Measurements from ENCODE around the gene CLEC3A.
"Not testable (repeated sequence)": the region's sequence is repeated elsewhere in the genome, so short reads cannot be mapped to it uniquely, and the experiment has no call there.

The CLEC3A gene

GRCh38 chr16:78022347-78023060 lies at the start of gene CLEC3A:
TSS of gene CLEC3A (plus strand) at chr16:78022548. CDS start at chr16:78022627, 79 bp downstream.
- H3K4me1 ChIP-seq (ENCODE audit: insufficient read depth, low read length): peaks cover 11% of the 10 kb centered on the region
- H3K9me3 ChIP-seq (ENCODE audit: control insufficient read depth, insufficient read depth, low read length): no peaks in the 10 kb centered on the region
- H3K9ac ChIP-seq (ENCODE audit: low read depth, low read length): no peak within 1 kb of the TSS
- no peaks in the 10 kb centered on the region for H3K36me3 ChIP-seq (ENCODE audit: insufficient read depth, low read length)

GRCh38 chr16:77974883-77975282 lies 47.5 kb upstream of the CLEC3A start:
- Histone ChIP-seq H3K4me1 (ENCODE audit: insufficient read depth, low read length) (peaks cover 13% of the 10 kb centered on the region), H3K9me3 (ENCODE audit: control insufficient read depth, insufficient read depth, low read length) (no peaks in the 10 kb centered on the region), H3K9ac (ENCODE audit: low read depth, low read length) (no peak overlapping the region), H3K36me3 (ENCODE audit: insufficient read depth, low read length) (peaks cover 10% of the 10 kb centered on the region; the same call in 1 of the 2 replicates)

DNA sequence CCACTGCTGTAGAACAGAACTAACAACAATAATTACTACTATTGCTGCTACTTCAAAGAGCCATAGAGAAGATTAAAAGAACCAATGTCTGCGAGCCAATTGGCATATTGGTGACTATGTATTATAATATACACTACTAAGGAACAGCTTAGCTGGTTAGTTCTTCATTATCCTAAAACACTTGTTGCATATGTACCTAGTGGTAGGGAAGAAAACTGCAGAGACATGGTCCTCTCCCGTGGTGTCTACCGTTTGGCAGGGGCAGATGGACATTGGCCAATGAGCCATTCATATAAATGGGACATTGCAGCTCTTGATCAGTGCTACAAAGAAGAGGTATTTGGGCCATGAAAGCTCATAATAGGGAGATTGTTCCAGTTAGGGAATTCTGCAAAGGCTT lies 46.4 kb upstream of the CLEC3A start:
- Histone ChIP-seq H3K4me1 (ENCODE audit: insufficient read depth, low read length) (peaks cover 10% of the 10 kb centered on the region), H3K36me3 (ENCODE audit: insufficient read depth, low read length) (peaks cover 10% of the 10 kb centered on the region; the same call in 1 of the 2 replicates), H3K9me3 (ENCODE audit: control insufficient read depth, insufficient read depth, low read length) (no peaks in the 10 kb centered on the region), H3K9ac (ENCODE audit: low read depth, low read length) (no peak overlapping the region)

- H3K9me3 ChIP-seq (ENCODE audit: control insufficient read depth, insufficient read depth, low read length): no peaks in the 10 kb centered on the region
- H3K4me1 ChIP-seq (ENCODE audit: insufficient read depth, low read length): no peaks in the 10 kb centered on the region; the same call in 1 of the 2 replicates
- H3K9ac ChIP-seq (ENCODE audit: low read depth, low read length): no peak overlapping the region
- peaks cover 10% of the 10 kb centered on the region; the same call in 1 of the 2 replicates for H3K36me3 ChIP-seq (ENCODE audit: insufficient read depth, low read length)
Observed at GRCh38 chr16:77977339-77977738, 45.0 kb upstream of the CLEC3A start.

DNA sequence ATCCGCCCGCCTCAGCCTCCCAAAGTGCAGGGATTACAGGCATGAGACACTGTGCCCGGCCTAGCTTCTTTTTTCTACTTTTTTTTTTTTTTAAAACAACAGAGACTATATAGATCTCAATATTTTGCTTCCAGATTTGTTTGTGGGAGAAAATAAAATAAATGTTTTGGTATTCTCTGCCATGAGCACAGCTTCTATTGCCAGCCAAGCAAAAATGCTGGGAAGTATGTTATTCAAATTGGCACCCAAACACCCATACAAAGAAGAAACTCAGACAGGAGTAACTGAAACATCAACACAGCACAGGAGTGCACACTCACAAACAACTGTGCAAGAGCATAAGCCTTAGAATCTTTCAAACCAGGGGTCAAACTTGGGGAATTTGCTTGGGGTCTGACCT lies 37.2 kb upstream of the CLEC3A start:
- Histone ChIP-seq H3K9ac (ENCODE audit: low read depth, low read length) (no peak overlapping the region), H3K4me1 (ENCODE audit: insufficient read depth, low read length) (no peaks in the 10 kb centered on the region), H3K36me3 (ENCODE audit: insufficient read depth, low read length) (no peaks in the 10 kb centered on the region), H3K9me3 (ENCODE audit: control insufficient read depth, insufficient read depth, low read length) (peaks cover 3% of the 10 kb centered on the region)

DNA sequence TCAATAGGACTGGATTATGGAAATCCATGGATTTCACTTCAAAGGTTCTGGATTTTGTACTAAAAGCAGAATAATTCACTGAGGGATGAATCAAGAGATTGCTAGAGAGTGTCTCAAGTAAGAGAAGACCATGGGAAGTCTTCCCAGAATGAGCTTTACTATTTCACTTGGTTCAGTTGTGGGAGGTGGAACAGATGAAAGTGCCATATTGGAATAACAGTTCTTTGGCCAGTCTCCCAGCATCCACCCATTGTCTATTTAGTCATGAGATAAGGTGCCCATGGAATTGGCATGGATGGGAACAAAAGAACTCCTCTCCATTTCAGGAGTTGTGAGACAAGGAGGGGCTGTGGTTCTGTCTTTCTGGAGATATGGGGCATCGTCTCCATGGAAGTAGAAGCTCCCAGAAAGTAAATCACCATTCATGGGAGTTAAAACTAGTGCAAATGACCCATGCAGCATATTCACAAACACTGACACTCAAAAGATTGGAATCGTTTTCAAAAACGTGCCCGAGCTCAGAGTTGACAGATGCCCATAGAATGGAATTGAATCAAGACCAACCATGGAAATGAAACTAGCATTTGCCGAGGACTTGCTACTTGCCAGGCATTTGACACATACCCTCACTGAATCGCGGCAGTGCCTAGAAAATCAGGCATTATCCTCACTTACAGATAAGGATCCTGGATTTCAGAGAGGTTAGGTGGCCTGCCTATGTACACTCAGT lies 36.2 kb upstream of the CLEC3A start:
- Histone ChIP-seq H3K9me3 (ENCODE audit: control insufficient read depth, insufficient read depth, low read length) (peaks cover 3% of the 10 kb centered on the region), H3K36me3 (ENCODE audit: insufficient read depth, low read length) (no peaks in the 10 kb centered on the region), H3K4me1 (ENCODE audit: insufficient read depth, low read length) (peaks cover 9% of the 10 kb centered on the region; the same call in 1 of the 2 replicates), H3K9ac (ENCODE audit: low read depth, low read length) (no peak overlapping the region)

- H3K9me3 ChIP-seq (ENCODE audit: control insufficient read depth, insufficient read depth, low read length): peaks cover 6% of the 10 kb centered on the region
- H3K36me3 ChIP-seq (ENCODE audit: insufficient read depth, low read length): no peaks in the 10 kb centered on the region
- H3K4me1 ChIP-seq (ENCODE audit: insufficient read depth, low read length): peaks cover 17% of the 10 kb centered on the region
- H3K9ac ChIP-seq (ENCODE audit: low read depth, low read length): no peak overlapping the region
Observed at GRCh38 chr16:77987810-77988209, 34.5 kb upstream of the CLEC3A start.

GRCh38 chr16:77989846-77990245 lies 32.5 kb upstream of the CLEC3A start:
- Histone ChIP-seq H3K4me1 (ENCODE audit: insufficient read depth, low read length) (peaks cover 25% of the 10 kb centered on the region), H3K9ac (ENCODE audit: low read depth, low read length) (no peak overlapping the region), H3K36me3 (ENCODE audit: insufficient read depth, low read length) (no peaks in the 10 kb centered on the region), H3K9me3 (ENCODE audit: control insufficient read depth, insufficient read depth, low read length) (peaks cover 7% of the 10 kb centered on the region)

DNA sequence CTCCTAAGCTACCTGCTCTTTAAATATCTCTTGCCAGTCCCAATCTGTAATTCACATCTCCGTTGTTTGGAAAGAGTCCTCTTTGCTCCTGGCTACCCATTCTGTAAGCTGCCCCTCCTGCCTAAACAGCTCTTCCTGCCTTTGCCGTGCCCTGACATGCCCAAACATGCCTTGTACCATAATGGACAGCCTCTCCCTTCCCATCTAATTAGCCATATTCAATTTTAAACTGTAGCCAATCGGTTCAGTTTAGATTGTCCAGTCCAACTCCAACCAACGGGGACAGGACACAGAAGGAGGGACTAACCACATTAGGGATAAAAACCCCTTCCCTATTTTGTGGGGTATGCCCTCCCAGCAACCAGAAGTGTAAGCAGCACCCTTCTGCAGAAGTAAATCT lies 30.6 kb upstream of the CLEC3A start:
- peaks cover 23% of the 10 kb centered on the region for H3K9me3 ChIP-seq (ENCODE audit: control insufficient read depth, insufficient read depth, low read length)

DNA sequence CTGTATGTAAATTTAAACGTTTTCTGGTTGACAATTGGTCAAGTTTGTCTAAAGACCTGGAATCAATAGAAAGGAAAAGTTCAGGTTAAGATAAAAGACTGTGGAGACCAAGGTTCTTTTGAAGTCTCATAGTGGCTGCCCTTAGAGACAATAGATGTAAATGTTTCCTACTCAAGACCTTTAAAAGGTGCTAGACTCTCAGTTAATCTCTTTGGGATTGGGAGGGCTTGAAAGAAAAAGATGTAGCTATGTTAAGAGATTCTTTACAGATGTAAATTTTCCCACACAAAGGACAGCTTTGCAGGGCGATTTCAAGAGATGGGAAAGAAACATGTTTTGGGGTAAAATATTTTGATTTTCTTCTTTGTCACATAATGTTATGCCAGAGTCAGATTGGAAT lies 30.0 kb upstream of the CLEC3A start:
- Histone ChIP-seq H3K4me1 (ENCODE audit: insufficient read depth, low read length) (peaks cover 25% of the 10 kb centered on the region), H3K9me3 (ENCODE audit: control insufficient read depth, insufficient read depth, low read length) (peaks cover 23% of the 10 kb centered on the region)
- H3K36me3 ChIP-seq (ENCODE audit: insufficient read depth, low read length); H3K9ac ChIP-seq (ENCODE audit: low read depth, low read length): not testable (repeated sequence)

More for the DNA sequence above, 30.6 kb upstream of the CLEC3A start:
- H3K4me1 ChIP-seq (ENCODE audit: insufficient read depth, low read length): peaks cover 25% of the 10 kb centered on the region
- 0 out of 2 replicates have a peak overlapping the region, but pooled peaks have one; percentile 4 for H3K9ac ChIP-seq (ENCODE audit: low read depth, low read length)
- H3K36me3 ChIP-seq (ENCODE audit: insufficient read depth, low read length): no peaks in the 10 kb centered on the region

- H3K36me3 ChIP-seq (ENCODE audit: insufficient read depth, low read length): no peaks in the 10 kb centered on the region
- H3K9me3 ChIP-seq (ENCODE audit: control insufficient read depth, insufficient read depth, low read length): peaks cover 26% of the 10 kb centered on the region
- peaks cover 25% of the 10 kb centered on the region for H3K4me1 ChIP-seq (ENCODE audit: insufficient read depth, low read length)
- no peak overlapping the region; the same call in 1 of the 2 replicates for H3K9ac ChIP-seq (ENCODE audit: low read depth, low read length)
Observed at GRCh38 chr16:77993111-77993985, 29.0 kb upstream of the CLEC3A start.

- Histone ChIP-seq H3K36me3 (ENCODE audit: insufficient read depth, low read length) (no peaks in the 10 kb centered on the region), H3K4me1 (ENCODE audit: insufficient read depth, low read length) (peaks cover 18% of the 10 kb centered on the region), H3K9me3 (ENCODE audit: control insufficient read depth, insufficient read depth, low read length) (peaks cover 24% of the 10 kb centered on the region)
Observed at GRCh38 chr16:77995843-77996455, 26.4 kb upstream of the CLEC3A start.

GRCh38 chr16:77998350-77999023 lies 23.9 kb upstream of the CLEC3A start:
- peaks cover 21% of the 10 kb centered on the region for H3K9me3 ChIP-seq (ENCODE audit: control insufficient read depth, insufficient read depth, low read length)
- H3K4me1 ChIP-seq (ENCODE audit: insufficient read depth, low read length): peaks cover 4% of the 10 kb centered on the region
- H3K36me3 ChIP-seq (ENCODE audit: insufficient read depth, low read length): no peaks in the 10 kb centered on the region
- H3K9ac ChIP-seq (ENCODE audit: low read depth, low read length): no peak overlapping the region

More at GRCh38 chr16:77995843-77996455, 26.4 kb upstream of the CLEC3A start:
- H3K9ac ChIP-seq (ENCODE audit: low read depth, low read length): no peak overlapping the region
